ENCODE data around the gene NPHP1.
"Not testable (repeated sequence)": the region's sequence is repeated elsewhere in the genome, so short reads cannot be mapped to it uniquely, and the experiment has no call there.

DNA sequence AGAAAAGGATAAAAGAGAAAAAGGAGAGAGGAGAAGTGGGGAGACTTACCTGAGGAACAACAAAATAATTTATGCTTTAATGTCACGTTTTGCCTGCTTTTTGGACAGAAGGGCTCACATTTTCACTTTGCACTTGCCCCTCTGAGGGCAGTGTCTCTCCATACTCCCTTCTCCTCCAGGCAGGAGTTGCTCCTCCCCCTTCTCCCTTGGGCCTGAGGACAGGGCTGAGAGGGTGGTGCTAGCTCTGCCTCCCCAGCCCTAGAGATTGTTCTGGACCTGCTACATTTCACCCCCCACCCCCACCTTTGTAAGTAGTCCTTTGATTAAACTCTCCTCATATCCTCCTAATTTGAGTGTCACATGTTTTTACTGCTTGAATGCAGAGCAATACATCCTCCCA is 25.1 kb upstream of the NPHP1 start:
- TF ChIP-seq, protein P1, sequence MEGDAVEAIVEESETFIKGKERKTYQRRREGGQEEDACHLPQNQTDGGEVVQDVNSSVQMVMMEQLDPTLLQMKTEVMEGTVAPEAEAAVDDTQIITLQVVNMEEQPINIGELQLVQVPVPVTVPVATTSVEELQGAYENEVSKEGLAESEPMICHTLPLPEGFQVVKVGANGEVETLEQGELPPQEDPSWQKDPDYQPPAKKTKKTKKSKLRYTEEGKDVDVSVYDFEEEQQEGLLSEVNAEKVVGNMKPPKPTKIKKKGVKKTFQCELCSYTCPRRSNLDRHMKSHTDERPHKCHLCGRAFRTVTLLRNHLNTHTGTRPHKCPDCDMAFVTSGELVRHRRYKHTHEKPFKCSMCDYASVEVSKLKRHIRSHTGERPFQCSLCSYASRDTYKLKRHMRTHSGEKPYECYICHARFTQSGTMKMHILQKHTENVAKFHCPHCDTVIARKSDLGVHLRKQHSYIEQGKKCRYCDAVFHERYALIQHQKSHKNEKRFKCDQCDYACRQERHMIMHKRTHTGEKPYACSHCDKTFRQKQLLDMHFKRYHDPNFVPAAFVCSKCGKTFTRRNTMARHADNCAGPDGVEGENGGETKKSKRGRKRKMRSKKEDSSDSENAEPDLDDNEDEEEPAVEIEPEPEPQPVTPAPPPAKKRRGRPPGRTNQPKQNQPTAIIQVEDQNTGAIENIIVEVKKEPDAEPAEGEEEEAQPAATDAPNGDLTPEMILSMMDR (conservative IDR thresholded peaks at IDR 0.05; ENCODE audit: low read length) = not testable (repeated sequence)
- TF ChIP-seq EZH2phosphoT487 (IDR thresholded peaks at IDR 0.05; ENCODE audit: borderline replicate concordance) = not testable (repeated sequence)
